ENCODE data around the gene SCD5.

The SCD5 gene

DNA sequence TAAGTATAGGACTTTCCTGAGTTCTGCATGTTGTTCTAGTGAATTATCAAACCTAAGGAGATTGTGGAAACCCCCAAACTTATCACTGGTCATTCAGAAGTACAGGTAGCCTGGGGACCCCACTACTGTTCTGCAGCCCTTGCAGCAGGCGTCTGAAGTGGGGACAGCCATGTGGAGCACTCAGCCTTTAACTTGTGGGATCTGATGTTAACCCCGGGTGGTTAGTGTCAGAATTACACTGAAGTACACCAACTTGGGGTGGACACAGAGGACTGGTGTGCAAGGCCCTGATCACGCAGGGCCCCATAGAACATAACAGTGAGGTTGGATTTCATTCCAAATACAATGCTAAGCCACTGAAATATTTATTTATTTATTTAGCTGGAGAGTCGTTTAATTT, 103.7 kb downstream of the SCD5 start:
- DNase-seq (ENCODE audit: low read depth in 2 of 2, low spot score in 1 of 2), result no peak

GRCh38 chr4:82694046-82694445, 104.5 kb downstream of the SCD5 start:
- DNase-seq (ENCODE audit: low read depth in 2 of 2, low spot score in 1 of 2), result no peak

DNA sequence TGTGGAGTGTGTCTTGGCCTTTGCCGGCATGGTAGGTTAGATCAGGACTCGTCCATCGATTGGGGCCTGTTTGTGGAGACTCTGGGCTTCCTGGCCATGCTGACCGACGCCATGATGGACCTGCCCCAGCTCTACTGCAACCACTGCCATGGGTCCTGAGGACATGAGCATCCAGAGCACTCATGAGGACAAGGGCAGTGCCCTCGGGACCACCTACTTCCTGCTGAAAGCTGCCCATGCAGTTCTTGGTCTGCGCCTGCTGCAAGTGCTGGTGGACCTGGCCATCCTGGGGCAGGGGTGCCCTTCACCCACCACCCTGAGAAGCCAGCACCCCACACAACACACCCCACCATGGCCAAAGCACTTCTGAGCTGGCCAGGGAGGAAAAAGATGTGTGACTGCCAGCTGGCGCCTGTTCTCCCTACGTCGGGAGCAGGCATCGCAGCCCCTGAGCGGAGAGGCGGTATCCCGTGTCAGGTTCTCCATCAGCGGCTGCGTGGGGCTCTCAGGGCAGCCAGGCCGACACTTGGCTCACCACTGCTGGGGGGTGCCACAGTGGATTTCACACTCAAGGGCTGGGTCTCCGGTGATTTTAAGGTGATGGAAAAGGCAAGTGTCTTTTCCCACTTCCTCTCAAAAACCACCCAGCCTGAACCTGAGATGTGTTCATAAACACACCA, 106.4 kb downstream of the SCD5 start:
- no peak for DNase-seq (ENCODE audit: low read depth in 2 of 2, low spot score in 1 of 2)

- no peak for DNase-seq (ENCODE audit: low read depth in 2 of 2, low spot score in 1 of 2)
Observed at GRCh38 chr4:82691431-82691830, 107.2 kb downstream of the SCD5 start.

DNA sequence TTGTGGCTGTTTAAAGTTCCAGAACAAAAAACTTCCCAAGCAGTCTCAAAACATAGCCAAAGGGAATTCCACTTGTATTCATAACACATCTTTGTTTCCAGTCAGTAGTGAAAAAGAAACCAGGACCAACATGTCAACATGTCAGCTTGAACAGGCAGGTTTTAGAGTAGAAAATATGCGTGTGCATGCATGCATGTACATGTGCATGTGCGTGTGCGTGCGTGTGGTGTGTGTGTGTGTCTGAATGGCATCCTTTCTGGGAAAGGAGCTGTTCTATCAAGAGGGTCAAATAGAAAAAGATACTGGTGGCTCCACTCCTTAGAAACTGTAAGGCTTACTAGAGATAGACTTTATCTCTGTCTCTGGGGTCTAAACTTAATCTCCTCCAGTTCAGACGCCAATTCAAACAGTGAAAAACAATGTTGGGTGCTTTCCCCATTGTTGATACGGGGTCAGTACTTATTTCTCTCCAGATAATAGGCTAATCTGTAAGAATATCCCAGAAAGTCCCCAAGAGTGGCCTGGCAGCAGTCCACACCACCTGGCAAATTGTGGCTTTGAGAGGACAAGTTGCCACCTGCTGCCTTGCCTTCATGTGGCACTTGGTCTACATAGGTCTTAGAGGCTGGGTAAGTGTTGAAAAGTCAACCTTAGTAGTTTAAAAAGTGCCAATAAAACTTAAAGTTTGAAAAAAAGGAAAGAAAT, 110.4 kb downstream of the SCD5 start:
- DNase-seq (ENCODE audit: low read depth in 2 of 2, low spot score in 1 of 2), result no peak

DNA sequence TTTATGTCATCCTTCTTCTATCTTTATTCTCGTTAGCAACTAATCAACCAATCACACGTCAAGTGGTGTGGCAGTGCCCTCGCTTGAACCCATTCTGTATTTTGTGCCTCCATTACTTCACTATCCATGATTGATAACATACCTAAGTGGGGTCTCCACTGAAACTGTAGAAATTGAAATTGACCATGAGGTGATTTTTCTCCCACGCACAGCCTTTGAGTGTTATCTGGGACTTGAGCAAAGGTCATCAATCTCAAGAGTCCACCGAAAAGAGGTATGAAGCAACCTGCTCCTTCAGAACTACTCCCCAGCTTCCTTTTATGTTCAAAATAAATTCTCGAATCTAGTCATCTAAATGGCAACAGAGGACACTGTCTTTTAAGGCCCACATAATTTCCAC, 111.1 kb downstream of the SCD5 start:
- DNase-seq (ENCODE audit: low read depth in 2 of 2, low spot score in 1 of 2), result no peak

- no peak for DNase-seq (ENCODE audit: low read depth in 2 of 2, low spot score in 1 of 2)
Observed at GRCh38 chr4:82681754-82682153, 116.8 kb downstream of the SCD5 start.

DNA sequence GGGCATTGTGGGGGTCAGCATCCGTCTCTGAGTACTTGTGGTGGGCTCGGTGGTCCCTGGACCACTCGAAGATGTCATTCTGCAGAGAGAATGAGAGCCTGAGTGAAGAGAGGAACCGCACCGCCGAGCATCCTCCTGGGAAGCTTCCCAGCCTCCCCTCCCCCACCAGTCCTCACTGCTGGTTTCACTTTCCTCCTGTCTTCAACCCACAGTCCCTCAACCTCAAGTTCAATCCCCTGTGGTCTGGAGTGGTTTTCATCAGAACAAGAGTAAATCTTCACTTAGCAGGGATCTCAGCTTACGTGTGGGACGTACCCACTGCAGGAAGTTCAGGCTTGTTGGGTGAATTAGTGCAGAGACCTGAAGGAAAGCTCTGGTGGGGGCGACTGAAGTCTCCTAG, 117.8 kb downstream of the SCD5 start:
- no peak for DNase-seq (ENCODE audit: low read depth in 2 of 2, low spot score in 1 of 2)

DNA sequence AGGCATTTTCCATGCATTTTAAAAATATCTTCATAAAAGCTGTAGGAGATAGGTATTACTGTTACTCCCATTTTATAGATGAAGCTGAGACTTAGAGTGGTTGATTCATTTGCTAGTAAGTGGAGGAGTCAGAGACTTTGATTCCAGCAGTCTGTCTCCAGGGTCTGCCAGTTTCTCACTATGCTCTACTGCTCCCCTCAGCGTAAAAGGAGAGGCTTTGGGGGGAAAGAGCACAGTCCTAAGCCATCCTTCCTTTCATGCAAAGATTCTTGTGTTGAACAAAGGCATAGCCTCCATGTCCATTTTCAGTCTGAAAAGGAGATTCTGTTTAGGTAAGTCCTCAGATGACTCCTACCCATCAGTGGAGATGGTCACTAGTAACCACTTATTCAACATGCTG, 119.1 kb downstream of the SCD5 start:
- no peak for DNase-seq (ENCODE audit: low read depth in 2 of 2, low spot score in 1 of 2)

GRCh38 chr4:82678051-82678450, 120.5 kb downstream of the SCD5 start:
- DNase-seq (ENCODE audit: low read depth in 2 of 2, low spot score in 1 of 2), result no peak

GRCh38 chr4:82677327-82677726, 121.3 kb downstream of the SCD5 start:
- DNase-seq (ENCODE audit: low read depth in 2 of 2, low spot score in 1 of 2), result no peak

GRCh38 chr4:82667761-82668480, 130.7 kb downstream of the SCD5 start:
- DNase-seq (ENCODE audit: low read depth in 2 of 2, low spot score in 1 of 2), result no peak

- no peak for DNase-seq (ENCODE audit: low read depth in 2 of 2, low spot score in 1 of 2)
Observed at GRCh38 chr4:82666970-82667665, 131.5 kb downstream of the SCD5 start.

DNA sequence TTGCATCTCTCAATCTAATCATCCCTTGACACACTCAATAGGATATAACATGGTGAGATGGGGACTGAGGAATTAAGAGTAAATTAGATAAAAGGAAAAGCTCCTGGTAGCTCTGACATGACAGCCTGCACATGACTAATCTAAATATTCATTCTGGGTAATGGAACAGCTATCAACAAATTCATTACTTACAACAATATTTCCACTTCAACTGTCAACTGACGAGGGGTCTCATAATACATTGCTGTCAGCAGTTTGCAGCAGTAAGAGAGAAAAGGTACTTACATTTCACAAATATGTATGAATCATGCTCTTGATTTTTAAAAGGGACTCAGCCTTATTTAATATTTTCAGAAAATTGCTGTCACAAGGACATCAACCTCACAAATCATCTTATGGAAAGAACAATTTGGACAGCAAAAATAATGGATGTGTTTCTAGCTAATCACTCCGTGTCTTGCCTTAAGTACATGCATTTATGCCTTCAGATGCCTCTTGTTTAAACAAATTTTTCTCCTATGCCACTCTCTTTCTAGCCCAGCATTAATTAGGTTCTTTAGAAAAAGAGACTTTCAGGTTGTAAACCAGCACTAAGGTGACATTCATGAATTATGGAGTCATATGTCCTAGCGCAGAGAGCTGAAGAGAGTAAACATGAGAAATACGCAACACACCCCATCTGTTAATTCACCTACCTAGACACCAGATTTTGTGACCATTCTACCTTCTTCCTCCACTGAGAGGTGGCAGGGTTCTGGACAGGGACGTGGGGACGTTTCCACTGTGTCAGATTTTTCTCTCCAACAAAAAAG, 137.2 kb downstream of the SCD5 start:
- DNase-seq (ENCODE audit: low read depth in 2 of 2, low spot score in 1 of 2), result no peak

- no peak for DNase-seq (ENCODE audit: low read depth in 2 of 2, low spot score in 1 of 2)
Observed at GRCh38 chr4:82652062-82652461, 146.5 kb downstream of the SCD5 start.

GRCh38 chr4:82650868-82651267, 147.7 kb downstream of the SCD5 start:
- no peak for DNase-seq (ENCODE audit: low read depth in 2 of 2, low spot score in 1 of 2)

GRCh38 chr4:82648356-82648755, 150.2 kb downstream of the SCD5 start:
- DNase-seq (ENCODE audit: low read depth in 2 of 2, low spot score in 1 of 2), result no peak

- DNase-seq (ENCODE audit: low read depth in 2 of 2, low spot score in 1 of 2), result no peak
Observed at GRCh38 chr4:82645936-82646565, 152.5 kb downstream of the SCD5 start.

DNA sequence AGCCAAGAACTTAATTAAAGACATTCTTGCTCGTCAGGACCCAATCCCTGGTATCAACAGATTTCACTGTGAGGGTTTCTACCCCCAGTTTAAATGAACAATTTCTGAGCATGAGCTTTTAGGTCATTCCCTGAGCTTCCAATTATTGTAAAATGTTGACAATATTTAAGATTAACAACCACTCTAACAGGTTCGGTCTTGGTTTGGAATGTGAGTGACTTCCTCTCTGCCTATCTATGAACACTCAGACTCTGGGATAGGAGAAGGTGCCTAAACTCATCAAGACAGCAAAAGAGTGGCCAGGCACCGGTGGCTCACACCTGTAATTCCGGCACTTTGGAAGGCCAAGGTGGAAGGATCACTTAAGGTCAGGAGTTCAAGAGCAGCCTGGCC, 153.9 kb downstream of the SCD5 start:
- DNase-seq (ENCODE audit: low read depth in 2 of 2, low spot score in 1 of 2), result no peak

- DNase-seq (ENCODE audit: low read depth in 2 of 2, low spot score in 1 of 2), result no peak
Observed at GRCh38 chr4:82643994-82644733, 154.4 kb downstream of the SCD5 start.
